ENCODE results near the gene OR2T1. TPM values are rescaled to one million over a fixed set of nuclear protein-coding genes. Genes with fewer than 3 reads are reported as not detected.

Gene OR2T1
- total RNA-seq, 4 donors from 2014 or later: not detected

Other genes starting within 250 kb of the OR2T1 start
- not detected for gene OR2M2, start 228.2 kb upstream of the OR2T1 start, total RNA-seq
- not detected for gene OR2M3, start 205.8 kb upstream of the OR2T1 start, total RNA-seq
- gene OR2M4, start 171.6 kb upstream of the OR2T1 start, total RNA-seq: not detected
- not detected for gene OR2T33, start 125.1 kb upstream of the OR2T1 start, total RNA-seq
- not detected for gene OR2T12, start 99.6 kb upstream of the OR2T1 start, total RNA-seq
- not detected for gene OR2M7, start 78.5 kb upstream of the OR2T1 start, total RNA-seq
- not detected for gene OR14C36, start 54.3 kb upstream of the OR2T1 start, total RNA-seq
- gene OR2T4, start 41.4 kb upstream of the OR2T1 start, total RNA-seq: not detected
- gene OR2T6, start 27.3 kb upstream of the OR2T1 start, total RNA-seq: not detected
- gene OR2T2, start 42.6 kb downstream of the OR2T1 start, total RNA-seq: not detected
- gene OR2T3, start 70.3 kb downstream of the OR2T1 start, total RNA-seq: not detected
- not detected for gene OR2T5, start 85.5 kb downstream of the OR2T1 start, total RNA-seq
- not detected for gene OR2G6, start 105.0 kb downstream of the OR2T1 start, total RNA-seq
- under 1 TPM in 1 of 4 donors, not detected in 3; 0.49 TPM for gene OR2T29, start 159.7 kb downstream of the OR2T1 start, total RNA-seq
- gene OR2T34, start 171.7 kb downstream of the OR2T1 start, total RNA-seq: not detected
- not detected for gene OR2T10, start 194.7 kb downstream of the OR2T1 start, total RNA-seq
- gene OR2T11, start 232.0 kb downstream of the OR2T1 start, total RNA-seq: under 1 TPM in 1 of 4 donors, not detected in 3; 0.57 TPM
- under 1 TPM in 1 of 4 donors, not detected in 3; 0.30 TPM for gene OR2T35, start 242.2 kb downstream of the OR2T1 start, total RNA-seq

Measured in lower leg skin (tissue), 4 donors.